GM12891 (cell line): ENCODE measurements around the gene ST3GAL6.

Experiments used
- PAX5 ChIP-seq: IDR thresholded peaks from 2 replicates; pipeline ENCODE4 v1.6.1; 2011; ENCODE audit warnings: low read length, moderate library complexity, mild to moderate bottlenecking; ENCODE audit not compliant: insufficient read depth, severe bottlenecking
- POLR2A ChIP-seq: IDR thresholded peaks from 2 replicates; pipeline ENCODE4 v1.6.1; 2011; ENCODE audit warnings: low read depth, low read length, control low read depth
- POLR2AphosphoS5 ChIP-seq: IDR thresholded peaks from 2 replicates; pipeline ENCODE4 v1.6.1; 2011; ENCODE audit warnings: low read depth, low read length, control low read depth
- POU2F2 ChIP-seq: IDR thresholded peaks from 2 replicates; pipeline ENCODE4 v1.6.1; 2011; ENCODE audit warnings: low read depth, mild to moderate bottlenecking, control low read depth, low read length, moderate library complexity
- SPI1 ChIP-seq: IDR thresholded peaks from 2 replicates; pipeline ENCODE4 v1.6.1; 2011; ENCODE audit warnings: low read depth, low read length, control low read depth
- TAF1 ChIP-seq: IDR thresholded peaks from 2 replicates; pipeline ENCODE4 v1.6.1; 2011; ENCODE audit warnings: low read depth, low read length, control low read depth

GRCh38 chr3:98732286-98733052 lies 30.7 kb upstream of the ST3GAL6 start:
- TF ChIP-seq POLR2A (peak; percentile 84; the same call in 1 of the 2 replicates), POLR2AphosphoS5 (peak; percentile 82), TAF1 (peak; percentile 76; the same call in 1 of the 2 replicates), SPI1 (no peak), PAX5 (no peak), POU2F2 (0 out of 2 replicates have a peak, but pooled peaks have one; percentile 34)
